Measurements from ENCODE around the gene UST.
A peak's percentile ranks its signal among the peaks of the same experiment; 100 is the strongest.
"Not testable (repeated sequence)": the region's sequence is repeated elsewhere in the genome, so short reads cannot be mapped to it uniquely, and the experiment has no call there.

The UST gene

GRCh38 chr6:148943451-148943850 is 196.6 kb downstream of the UST start:
- FAIRE-seq = no peak

GRCh38 chr6:148944608-148945007 is 197.8 kb downstream of the UST start:
- DNase-seq (ENCODE audit: low spot score) (no peak), FAIRE-seq (no peak)

More at GRCh38 chr6:148943451-148943850, 196.6 kb downstream of the UST start:
- no peak for DNase-seq (ENCODE audit: low spot score)

- DNase-seq (ENCODE audit: low spot score) (no peak), FAIRE-seq (no peak)
These were observed 198.6 kb downstream of the UST start for GRCh38 chr6:148945301-148946021.

- DNase-seq (ENCODE audit: low spot score) (peak; percentile 53), FAIRE-seq (peak; percentile 4)
These were observed 201.0 kb downstream of the UST start for GRCh38 chr6:148947621-148948444.

GRCh38 chr6:148951662-148952061 is 204.8 kb downstream of the UST start:
- DNase-seq (ENCODE audit: low spot score) (no peak), FAIRE-seq (no peak)

GRCh38 chr6:148952147-148953035 is 205.6 kb downstream of the UST start:
- FAIRE-seq = no peak
- DNase-seq (ENCODE audit: low spot score) = no peak

- no peak for FAIRE-seq
- DNase-seq (ENCODE audit: low spot score) = no peak
These were observed 207.6 kb downstream of the UST start for GRCh38 chr6:148954461-148954860.

- DNase-seq (ENCODE audit: low spot score) (no peak), FAIRE-seq (no peak)
These were observed 208.1 kb downstream of the UST start for GRCh38 chr6:148954934-148955333.

GRCh38 chr6:148955441-148955840 is 208.6 kb downstream of the UST start:
- FAIRE-seq (no peak), DNase-seq (ENCODE audit: low spot score) (no peak)

- DNase-seq (ENCODE audit: low spot score); FAIRE-seq: not testable (repeated sequence)
These were observed 209.3 kb downstream of the UST start for GRCh38 chr6:148956163-148956562.

GRCh38 chr6:148957752-148958151 is 210.9 kb downstream of the UST start:
- no peak for FAIRE-seq
- DNase-seq (ENCODE audit: low spot score) = no peak

- no peak for DNase-seq (ENCODE audit: low spot score)
These were observed 212.2 kb downstream of the UST start for GRCh38 chr6:148959008-148959407.

GRCh38 chr6:148959501-148959900 is 212.7 kb downstream of the UST start:
- DNase-seq (ENCODE audit: low spot score) = no peak
- no peak for FAIRE-seq

More at GRCh38 chr6:148959008-148959407, 212.2 kb downstream of the UST start:
- FAIRE-seq = no peak

GRCh38 chr6:148962854-148963515 is 216.2 kb downstream of the UST start:
- no peak for FAIRE-seq
- no peak for DNase-seq (ENCODE audit: low spot score)

GRCh38 chr6:148963738-148964137 is 216.9 kb downstream of the UST start:
- FAIRE-seq (no peak), DNase-seq (ENCODE audit: low spot score) (no peak)

- FAIRE-seq (no peak), DNase-seq (ENCODE audit: low spot score) (no peak)
These were observed 217.6 kb downstream of the UST start for GRCh38 chr6:148964467-148964866.

GRCh38 chr6:148965287-148965686 is 218.5 kb downstream of the UST start:
- DNase-seq (ENCODE audit: low spot score) (no peak), FAIRE-seq (no peak)

- no peak for DNase-seq (ENCODE audit: low spot score)
- no peak for FAIRE-seq
These were observed 220.2 kb downstream of the UST start for GRCh38 chr6:148967011-148967520.

- DNase-seq (ENCODE audit: low spot score) (no peak), FAIRE-seq (no peak)
These were observed 220.7 kb downstream of the UST start for GRCh38 chr6:148967541-148967956.

- DNase-seq (ENCODE audit: low spot score) (no peak), FAIRE-seq (no peak)
These were observed 222.2 kb downstream of the UST start for GRCh38 chr6:148968771-148969602.

All from RCC 7860 (cell line).